Hepatocyte (in vitro differentiated cells): Measurements from ENCODE around the gene TCEA3.

ENCODE experiments used
- CTCF ChIP-seq: fragments of 200-600 bp; sonication (generic); IDR thresholded peaks from 2 replicates; pipeline ENCODE4 v1.5.1; 2016; ENCODE audit warnings: antibody characterized with exemption, mild to moderate bottlenecking; ENCODE audit not compliant: poor library complexity
- EZH2 ChIP-seq: fragments of 200-600 bp; sonication (generic); IDR thresholded peaks from 2 replicates; pipeline ENCODE4 v1.6.1; 2016; ENCODE audit warnings: antibody characterized with exemption, mild to moderate bottlenecking, borderline replicate concordance
- EZH2phosphoT487 ChIP-seq: fragments of 200-600 bp; sonication (generic); IDR thresholded peaks from one replicate; pipeline ENCODE4 v1.6.1; 2018; ENCODE audit warnings: antibody characterized with exemption, mild to moderate bottlenecking, low read depth, moderate library complexity; ENCODE audit not compliant: unreplicated experiment, severe bottlenecking

- TF ChIP-seq CTCF: no peak
- no peak for TF ChIP-seq EZH2
- TF ChIP-seq EZH2phosphoT487: no peak
These were observed 47.4 kb downstream of the TCEA3 start for GRCh38 chr1:23376890-23377811.
